Vagina (tissue), 2 donors: ENCODE results near the gene VIPR1.

Source experiments
- POLR2A ChIP-seq, 2 donors: fragments of 450-650 bp; IDR thresholded peaks; one replicate each; pipeline ENCODE4 v1.6.1; 2017; ENCODE audit warnings: antibody characterized with exemption in 2 of 2, mild to moderate bottlenecking in 2 of 2, moderate library complexity in 2 of 2
- TF ChIP-seq, protein P1 (sequence below), 3 experiments: fragments of 450-650 bp in 2 of 3; fragments of 200-600 bp in 1 of 3; sonication (generic) in 1 of 3; IDR thresholded peaks; one replicate each; pipeline ENCODE4 v1.5.1; 2017 to 2019; ENCODE audit warnings: antibody characterized with exemption in 3 of 3, mild to moderate bottlenecking in 2 of 3, moderate library complexity in 2 of 3

DNA sequence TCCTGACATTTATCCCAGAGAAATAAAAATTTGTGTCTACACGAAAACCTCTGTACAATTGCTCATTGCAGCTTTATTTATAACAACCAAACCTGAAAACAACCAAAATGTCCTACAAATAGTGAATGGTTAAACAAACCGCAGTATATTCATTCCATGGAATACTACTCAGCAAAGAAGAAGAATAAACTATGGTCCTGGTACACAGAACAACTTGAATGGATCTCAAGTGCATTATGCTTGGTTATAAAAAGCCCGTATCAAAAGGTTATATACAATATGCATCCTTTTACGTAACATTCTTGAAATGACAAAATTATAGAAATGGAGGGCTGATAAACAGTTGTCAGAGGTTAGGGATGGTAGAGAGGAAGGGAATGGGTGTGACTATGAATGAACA is 75.6 kb downstream of the VIPR1 start:
- TF ChIP-seq, protein P1, sequence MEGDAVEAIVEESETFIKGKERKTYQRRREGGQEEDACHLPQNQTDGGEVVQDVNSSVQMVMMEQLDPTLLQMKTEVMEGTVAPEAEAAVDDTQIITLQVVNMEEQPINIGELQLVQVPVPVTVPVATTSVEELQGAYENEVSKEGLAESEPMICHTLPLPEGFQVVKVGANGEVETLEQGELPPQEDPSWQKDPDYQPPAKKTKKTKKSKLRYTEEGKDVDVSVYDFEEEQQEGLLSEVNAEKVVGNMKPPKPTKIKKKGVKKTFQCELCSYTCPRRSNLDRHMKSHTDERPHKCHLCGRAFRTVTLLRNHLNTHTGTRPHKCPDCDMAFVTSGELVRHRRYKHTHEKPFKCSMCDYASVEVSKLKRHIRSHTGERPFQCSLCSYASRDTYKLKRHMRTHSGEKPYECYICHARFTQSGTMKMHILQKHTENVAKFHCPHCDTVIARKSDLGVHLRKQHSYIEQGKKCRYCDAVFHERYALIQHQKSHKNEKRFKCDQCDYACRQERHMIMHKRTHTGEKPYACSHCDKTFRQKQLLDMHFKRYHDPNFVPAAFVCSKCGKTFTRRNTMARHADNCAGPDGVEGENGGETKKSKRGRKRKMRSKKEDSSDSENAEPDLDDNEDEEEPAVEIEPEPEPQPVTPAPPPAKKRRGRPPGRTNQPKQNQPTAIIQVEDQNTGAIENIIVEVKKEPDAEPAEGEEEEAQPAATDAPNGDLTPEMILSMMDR (IDR thresholded peaks at IDR 0.05): no peak
- TF ChIP-seq POLR2A (IDR thresholded peaks at IDR 0.05): no peak
